HCT116 (cell line): ENCODE data around the gene SMARCB1. TPM values are rescaled to one million over a fixed set of nuclear protein-coding genes. Genes with fewer than 3 reads are reported as not detected.

Experiments
- ATAC-seq: fragments of 200-7000 bp; cut with Tn5 transposase; 2 replicates; pipeline ENCODE4 v1.9.1; 2020; ENCODE audit warnings: mild to moderate bottlenecking, moderate library complexity
- BruUV-seq: library from RNA; stranded (reverse); fragments of 400-500 nt; replicated peaks from 2 replicates; lab custom pipeline; 2021; lab: Mats Ljungman, UMichigan
- CTCF ChIA-PET: fragments of 300-600 bp; sonication (Branson Sonifier 250); formaldehyde crosslinking; loops from one replicate; lab custom pipeline; 2021; ENCODE audit warnings: antibody characterized with exemption; lab: Charles Lee
- POLR2A ChIA-PET: fragments of 300-600, 350-600 bp; sonication (Branson Sonifier 250); formaldehyde crosslinking; loops from one replicate; lab custom pipeline; 2021; ENCODE audit warnings: antibody characterized with exemption; lab: Charles Lee
- RAD21 ChIA-PET, 2 experiments: fragments of 300-600 bp; sonication (Branson Sonifier 250); formaldehyde crosslinking; loops; one replicate each; lab custom pipeline; 2023; ENCODE audit warnings: low total read pairs in 2 of 2; ENCODE audit not compliant: uncharacterized antibody in 2 of 2, unreplicated experiment in 2 of 2, low non-redundant PET in 1 of 2; lab: Charles Lee
- DNase-seq: peaks from one replicate; pipeline ENCODE4 v3.0.0-alpha.2; 2010; ENCODE audit warnings: low read depth, low spot score
- H2AFZ ChIP-seq: fragments of 200-600 bp; shearing (Covaris generic), sonication (generic); 2 replicates; pipeline ENCODE4 v1.6.1; 2017; ENCODE audit warnings: low read depth, mixed run types, mixed read lengths, antibody characterized with exemption, low read length; ENCODE audit not compliant: poor library complexity, severe bottlenecking
- H3K27ac ChIP-seq: 2 replicates; pipeline ENCODE4 v1.5.1; 2012; ENCODE audit warnings: low read depth, low read length
- H3K27me3 ChIP-seq: fragments of 200-600 bp; sonication (generic); 2 replicates; pipeline ENCODE4 v1.6.1; 2016; ENCODE audit warnings: mixed run types, low read length, mixed read lengths; ENCODE audit not compliant: insufficient read depth
- H3K36me3 ChIP-seq, 2 experiments: fragments of 200-500 bp in 1 of 2; fragments of 200-600 bp in 1 of 2; sonication (Bioruptor generic) in 1 of 2; sonication (generic) in 1 of 2; 2 replicates each; pipeline versions ENCODE4 v1.5.1 to v1.6.1; 2014 to 2016; ENCODE audit warnings: low read length in 2 of 2, inconsistent platforms in 1 of 2, mixed read lengths in 1 of 2, mixed run types in 1 of 2; ENCODE audit not compliant: insufficient read depth in 2 of 2, control insufficient read depth in 1 of 2
- H3K4me1 ChIP-seq, 2 experiments: fragments of 200-600 bp in 1 of 2; sonication (generic) in 1 of 2; 2 replicates each; pipeline versions ENCODE4 v1.5.1 to v1.6.1; 2012 to 2017; ENCODE audit warnings: low read length in 2 of 2, inconsistent platforms in 1 of 2, mild to moderate bottlenecking in 1 of 2, mixed read lengths in 1 of 2, mixed run types in 1 of 2, moderate library complexity in 1 of 2; ENCODE audit not compliant: insufficient read depth in 2 of 2, control insufficient read depth in 1 of 2
- H3K4me2 ChIP-seq: fragments of 200-600 bp; sonication (generic); 2 replicates; pipeline ENCODE4 v1.6.1; 2017; ENCODE audit warnings: mixed run types, low read length, mixed read lengths
- H3K4me3 ChIP-seq, 2 experiments: fragments of 200-600 bp in 1 of 2; sonication (generic) in 1 of 2; replicated peaks in 1 of 2; 2 replicates each; pipeline ENCODE4 v1.5.1; 2011 to 2016; ENCODE audit warnings: low read length in 2 of 2, control low read depth in 1 of 2, low read depth in 1 of 2, mild to moderate bottlenecking in 1 of 2, mixed read lengths in 1 of 2, mixed run types in 1 of 2
- H3K79me2 ChIP-seq: fragments of 200-600 bp; sonication (generic); 2 replicates; pipeline ENCODE4 v1.6.1; 2017; ENCODE audit warnings: mild to moderate bottlenecking, mixed run types, low read length, moderate library complexity, mixed read lengths; ENCODE audit not compliant: insufficient read depth
- H3K9ac ChIP-seq: fragments of 200-600 bp; sonication (generic); 2 replicates; pipeline ENCODE4 v1.6.1; 2016; ENCODE audit warnings: low read length, mixed read lengths
- H3K9me2 ChIP-seq: fragments of 200-600 bp; sonication (generic), shearing (Covaris generic); 2 replicates; pipeline ENCODE4 v1.6.1; 2017; ENCODE audit warnings: mixed run types, mild to moderate bottlenecking, moderate library complexity; ENCODE audit not compliant: insufficient read depth
- H3K9me3 ChIP-seq, 2 experiments: fragments of 200-500 bp in 1 of 2; fragments of 200-600 bp in 1 of 2; sonication (Bioruptor generic) in 1 of 2; sonication (generic) in 1 of 2; 2 replicates each; pipeline ENCODE4 v1.6.1; 2014 to 2017; ENCODE audit warnings: low read length in 2 of 2, mixed read lengths in 2 of 2, inconsistent platforms in 1 of 2, low read depth in 1 of 2, mild to moderate bottlenecking in 1 of 2, mixed run types in 1 of 2, moderate library complexity in 1 of 2; ENCODE audit not compliant: control insufficient read depth in 1 of 2, insufficient read depth in 1 of 2
- H4K20me1 ChIP-seq: fragments of 200-600 bp; sonication (generic), shearing (Covaris generic); 2 replicates; pipeline ENCODE4 v1.6.1; 2017; ENCODE audit warnings: mixed run types, mild to moderate bottlenecking, moderate library complexity; ENCODE audit not compliant: insufficient read depth
- ATF3 ChIP-seq: IDR thresholded peaks from 2 replicates; pipeline ENCODE4 v1.6.1; 2012
- CBX3 ChIP-seq: IDR thresholded peaks from 2 replicates; pipeline ENCODE4 v1.6.1; 2012; ENCODE audit warnings: low read depth
- ELF1 ChIP-seq: IDR thresholded peaks from 2 replicates; pipeline ENCODE4 v1.6.1; 2012; ENCODE audit warnings: low read depth, borderline replicate concordance
- EZH2 ChIP-seq: fragments of 200-600 bp; sonication (generic); IDR thresholded peaks from 2 replicates; pipeline ENCODE4 v1.6.1; 2017; ENCODE audit warnings: antibody characterized with exemption, mixed run types
- EZH2phosphoT487 ChIP-seq: fragments of 200-600 bp; IDR thresholded peaks from 2 replicates; pipeline ENCODE4 v1.6.1; 2018; ENCODE audit warnings: antibody characterized with exemption, borderline replicate concordance
- MAX ChIP-seq: IDR thresholded peaks from 2 replicates; pipeline ENCODE4 v1.6.1; 2012
- POLR2A ChIP-seq: IDR thresholded peaks from 2 replicates; pipeline ENCODE4 v1.7.0; 2011; ENCODE audit warnings: borderline replicate concordance; ENCODE audit not compliant: insufficient read depth, insufficient read length; ENCODE audit errors: extremely low read depth
- RAD21 ChIP-seq: IDR thresholded peaks from 2 replicates; pipeline ENCODE4 v1.6.1; 2012; ENCODE audit warnings: low read depth, mild to moderate bottlenecking
- SIN3A ChIP-seq: IDR thresholded peaks from 2 replicates; pipeline ENCODE4 v1.6.1; 2012; ENCODE audit warnings: low read depth
- SRF ChIP-seq: IDR thresholded peaks from 2 replicates; pipeline ENCODE4 v1.6.1; 2012; ENCODE audit warnings: low read depth
- YY1 ChIP-seq: IDR thresholded peaks from 2 replicates; pipeline ENCODE4 v1.6.1; 2011; ENCODE audit warnings: low read length, low read depth, moderate library complexity, mild to moderate bottlenecking; ENCODE audit not compliant: insufficient replicate concordance; ENCODE audit errors: extremely low read depth
- ZFX ChIP-seq: fragments of 450-650 bp; IDR thresholded peaks from 2 replicates; pipeline ENCODE4 v1.6.1; 2017
- ZNF274 ChIP-seq: fragments of 200-500 bp; sonication (Bioruptor generic); IDR thresholded peaks from 2 replicates; pipeline ENCODE4 v1.6.1; 2014; ENCODE audit warnings: mild to moderate bottlenecking, low read depth, low read length, inconsistent platforms
- intact Hi-C: fragments of 100-400 bp; cut with micrococcal nuclease; formaldehyde crosslinking; loops from 2 replicates; pipeline ENCODE4 v1.10.0; 2022
- total RNA-seq: library from RNA; stranded (reverse); gene quantifications from one replicate; pipeline ENCODE4 v1.2.1, GENCODE V29; 2021; ENCODE audit not compliant: unreplicated experiment
- TF ChIP-seq, protein P1 (sequence below): IDR thresholded peaks from 2 replicates; pipeline ENCODE4 v1.6.1; 2011; ENCODE audit warnings: mild to moderate bottlenecking, low read length, moderate library complexity; ENCODE audit not compliant: insufficient replicate concordance; ENCODE audit errors: extremely low read depth

The SMARCB1 gene
- total RNA-seq, 1 experiment from 2014 or later, result 101 TPM

GRCh38 chr22:23779083-23779482, 7.7 kb upstream of the SMARCB1 start:
- Histone ChIP-seq H3K27me3 (no peaks in the 10 kb centered on the region), H3K9ac (no peak overlapping the region), H2AFZ (no peak overlapping the region), H3K27ac (no peak overlapping the region), H3K9me3 (no peaks in the 10 kb centered on the region), H3K4me2 (no peak overlapping the region), H3K4me1 (peaks cover 20 to 36% of the 10 kb centered on the region in 2 experiments), H3K9me2 (no peaks in the 10 kb centered on the region), H3K4me3 (no peak overlapping the region), H3K79me2 (no peaks in the 10 kb centered on the region), H4K20me1 (no peaks in the 10 kb centered on the region), H3K36me3 (no peaks in the 10 kb centered on the region)
- ATAC-seq (no peak), DNase-seq (no peak)
- TF ChIP-seq YY1 (no peak), ZFX (no peak), POLR2A (no peak), EZH2phosphoT487 (no peak), ELF1 (no peak), RAD21 (no peak), EZH2 (no peak), ZNF274 (no peak), MAX (no peak), CBX3 (no peak), ATF3 (no peak), SIN3A (no peak), SRF (no peak)
- TF ChIP-seq, protein P1, sequence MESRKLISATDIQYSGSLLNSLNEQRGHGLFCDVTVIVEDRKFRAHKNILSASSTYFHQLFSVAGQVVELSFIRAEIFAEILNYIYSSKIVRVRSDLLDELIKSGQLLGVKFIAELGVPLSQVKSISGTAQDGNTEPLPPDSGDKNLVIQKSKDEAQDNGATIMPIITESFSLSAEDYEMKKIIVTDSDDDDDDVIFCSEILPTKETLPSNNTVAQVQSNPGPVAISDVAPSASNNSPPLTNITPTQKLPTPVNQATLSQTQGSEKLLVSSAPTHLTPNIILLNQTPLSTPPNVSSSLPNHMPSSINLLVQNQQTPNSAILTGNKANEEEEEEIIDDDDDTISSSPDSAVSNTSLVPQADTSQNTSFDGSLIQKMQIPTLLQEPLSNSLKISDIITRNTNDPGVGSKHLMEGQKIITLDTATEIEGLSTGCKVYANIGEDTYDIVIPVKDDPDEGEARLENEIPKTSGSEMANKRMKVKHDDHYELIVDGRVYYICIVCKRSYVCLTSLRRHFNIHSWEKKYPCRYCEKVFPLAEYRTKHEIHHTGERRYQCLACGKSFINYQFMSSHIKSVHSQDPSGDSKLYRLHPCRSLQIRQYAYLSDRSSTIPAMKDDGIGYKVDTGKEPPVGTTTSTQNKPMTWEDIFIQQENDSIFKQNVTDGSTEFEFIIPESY, result no peak
- RAD21 ChIA-PET, result no interaction called here
- CTCF ChIA-PET, result no interaction called here
- POLR2A ChIA-PET, result no interaction called here
- no TSS peak for BruUV-seq
- intact Hi-C loops, result no loop called here
